Measurements from ENCODE around the gene ZNF683.

GRCh38 chr1:26328597-26328996 lies 44.0 kb downstream of the ZNF683 start:
- TF ChIP-seq, protein P1, sequence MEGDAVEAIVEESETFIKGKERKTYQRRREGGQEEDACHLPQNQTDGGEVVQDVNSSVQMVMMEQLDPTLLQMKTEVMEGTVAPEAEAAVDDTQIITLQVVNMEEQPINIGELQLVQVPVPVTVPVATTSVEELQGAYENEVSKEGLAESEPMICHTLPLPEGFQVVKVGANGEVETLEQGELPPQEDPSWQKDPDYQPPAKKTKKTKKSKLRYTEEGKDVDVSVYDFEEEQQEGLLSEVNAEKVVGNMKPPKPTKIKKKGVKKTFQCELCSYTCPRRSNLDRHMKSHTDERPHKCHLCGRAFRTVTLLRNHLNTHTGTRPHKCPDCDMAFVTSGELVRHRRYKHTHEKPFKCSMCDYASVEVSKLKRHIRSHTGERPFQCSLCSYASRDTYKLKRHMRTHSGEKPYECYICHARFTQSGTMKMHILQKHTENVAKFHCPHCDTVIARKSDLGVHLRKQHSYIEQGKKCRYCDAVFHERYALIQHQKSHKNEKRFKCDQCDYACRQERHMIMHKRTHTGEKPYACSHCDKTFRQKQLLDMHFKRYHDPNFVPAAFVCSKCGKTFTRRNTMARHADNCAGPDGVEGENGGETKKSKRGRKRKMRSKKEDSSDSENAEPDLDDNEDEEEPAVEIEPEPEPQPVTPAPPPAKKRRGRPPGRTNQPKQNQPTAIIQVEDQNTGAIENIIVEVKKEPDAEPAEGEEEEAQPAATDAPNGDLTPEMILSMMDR (conservative IDR thresholded peaks at IDR 0.05; ENCODE audit: low read length): no peak
- no peak for TF ChIP-seq EZH2phosphoT487 (IDR thresholded peaks at IDR 0.05; ENCODE audit: borderline replicate concordance)
